Measurements from ENCODE around the gene CRY2.

The CRY2 gene

DNA sequence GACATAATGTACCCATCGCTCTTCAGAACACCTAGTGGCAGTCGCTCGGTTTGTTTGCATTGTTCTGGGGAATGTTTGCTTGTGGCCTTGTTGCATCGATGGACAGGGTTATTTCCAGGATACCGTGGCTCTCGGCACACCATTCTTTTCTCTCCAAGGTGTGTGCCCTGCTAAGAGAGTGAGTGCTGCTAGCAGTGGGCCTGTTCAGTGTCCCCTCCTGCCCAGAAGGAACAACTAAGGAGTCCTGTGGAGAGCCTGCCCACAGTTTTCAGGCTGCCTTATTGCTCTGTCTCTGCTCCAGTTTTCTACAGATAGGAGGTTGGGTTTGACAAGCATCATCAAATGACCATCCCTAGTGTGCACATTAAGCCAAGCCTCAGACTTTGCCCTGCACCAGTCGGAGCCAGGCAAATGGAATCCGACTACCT, 1.4 kb downstream of the CRY2 start:
- Histone ChIP-seq H3K4me2 (ENCODE audit: low read length) (peak overlapping the region; percentile 67), H3K9ac (ENCODE audit: low read length) (peak overlapping the region; percentile 72), H2AK5ac (ENCODE audit: low read length) (no peak overlapping the region), H3K9me3 (ENCODE audit: insufficient read depth, low read depth, low read length) (peaks cover 3% of the 10 kb centered on the region), H4K91ac (ENCODE audit: low read depth, low read length) (no peak overlapping the region), H3K18ac (ENCODE audit: low read length) (no peak overlapping the region), H3K4ac (ENCODE audit: low read depth, low read length) (no peak overlapping the region), H3K4me1 (ENCODE audit: control insufficient read depth in 1 of 2, insufficient read depth in 2 of 2, low read length in 2 of 2) (peaks cover 5 to 8% of the 10 kb centered on the region in 2 experiments), H3K27me3 (ENCODE audit: insufficient read depth, low read length) (no peaks in the 10 kb centered on the region), H3K79me2 (ENCODE audit: control insufficient read depth, insufficient read depth, low read length, poor library complexity) (peaks cover 4% of the 10 kb centered on the region), H3K14ac (ENCODE audit: low read length) (no peak overlapping the region), H3K23ac (ENCODE audit: low read length) (no peak overlapping the region), H3K27ac (ENCODE audit: low read depth, low read length) (no peak overlapping the region), H3K4me3 (ENCODE audit: low read depth, low read length) (no peak overlapping the region), H2BK5ac (ENCODE audit: low read depth, low read length, poor library complexity) (no peak overlapping the region), H4K12ac (ENCODE audit: low read depth, low read length) (no peak overlapping the region), H3K79me1 (ENCODE audit: low read length) (peaks cover 5% of the 10 kb centered on the region), H3K36me3 (ENCODE audit: control insufficient read depth in 1 of 2, insufficient read depth in 2 of 2, low read length in 2 of 2) (no peaks in the 10 kb centered on the region), H2AFZ (ENCODE audit: insufficient read depth, low read length, poor library complexity) (no peak overlapping the region), H2BK120ac (ENCODE audit: insufficient read depth, low read length, poor library complexity) (no peak overlapping the region), H2BK12ac (ENCODE audit: low read length) (no peak overlapping the region), H4K8ac (ENCODE audit: low read depth, low read length) (no peak overlapping the region)
- no peak for DNase-seq
- no CpG with 5 or more reads among the region's 8 CpGs for WGBS (ENCODE audit: extremely low coverage, insufficient coverage, insufficient read length)

DNA sequence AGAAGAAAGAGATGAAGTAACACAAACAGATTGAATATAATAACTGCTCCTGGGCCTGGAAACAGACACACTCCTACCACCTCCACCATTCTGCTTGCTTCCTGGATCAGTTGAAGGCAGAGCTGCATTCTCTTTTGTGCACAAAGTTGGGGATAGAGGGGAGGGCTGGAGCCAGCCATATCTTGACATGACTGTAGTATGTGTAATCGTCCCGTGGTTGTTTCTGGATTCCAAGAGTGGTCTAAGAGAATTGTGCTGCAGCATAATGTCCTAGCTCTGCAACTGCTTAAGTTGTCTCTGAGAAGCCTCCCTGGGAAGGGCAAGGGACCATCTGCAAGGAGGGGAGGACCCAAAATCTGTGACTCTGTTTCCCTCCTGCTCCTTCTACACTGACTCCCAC, 3.2 kb downstream of the CRY2 start:
- no peak overlapping the region for H4K8ac ChIP-seq (ENCODE audit: low read depth, low read length)
- no peak overlapping the region for H3K4ac ChIP-seq (ENCODE audit: low read depth, low read length)
- H2BK12ac ChIP-seq (ENCODE audit: low read length): no peak overlapping the region
- H3K9me3 ChIP-seq (ENCODE audit: insufficient read depth, low read depth, low read length): peaks cover 3% of the 10 kb centered on the region
- H2BK5ac ChIP-seq (ENCODE audit: low read depth, low read length, poor library complexity): no peak overlapping the region
- peaks cover 4% of the 10 kb centered on the region for H3K79me2 ChIP-seq (ENCODE audit: control insufficient read depth, insufficient read depth, low read length, poor library complexity)
- H2AFZ ChIP-seq (ENCODE audit: insufficient read depth, low read length, poor library complexity): no peak overlapping the region
- no peak overlapping the region for H2AK5ac ChIP-seq (ENCODE audit: low read length)
- H3K27me3 ChIP-seq (ENCODE audit: insufficient read depth, low read length): no peaks in the 10 kb centered on the region
- no peak overlapping the region for H3K4me2 ChIP-seq (ENCODE audit: low read length)
- no peak for DNase-seq
- H3K36me3 ChIP-seq (ENCODE audit: control insufficient read depth in 1 of 2, insufficient read depth in 2 of 2, low read length in 2 of 2): no peaks in the 10 kb centered on the region
- H3K79me1 ChIP-seq (ENCODE audit: low read length): peaks cover 5% of the 10 kb centered on the region
- no peak overlapping the region for H3K14ac ChIP-seq (ENCODE audit: low read length)
- H3K4me1 ChIP-seq (ENCODE audit: control insufficient read depth in 1 of 2, insufficient read depth in 2 of 2, low read length in 2 of 2): peaks cover 5 to 8% of the 10 kb centered on the region in 2 experiments
- H3K4me3 ChIP-seq (ENCODE audit: low read depth, low read length): no peak overlapping the region
- H3K27ac ChIP-seq (ENCODE audit: low read depth, low read length): no peak overlapping the region
- no peak overlapping the region for H4K12ac ChIP-seq (ENCODE audit: low read depth, low read length)
- WGBS (ENCODE audit: extremely low coverage, insufficient coverage, insufficient read length): no CpG with 5 or more reads among the region's 2 CpGs
- no peak overlapping the region for H2BK120ac ChIP-seq (ENCODE audit: insufficient read depth, low read length, poor library complexity)
- H3K9ac ChIP-seq (ENCODE audit: low read length): no peak overlapping the region
- H4K91ac ChIP-seq (ENCODE audit: low read depth, low read length): no peak overlapping the region
- H3K18ac ChIP-seq (ENCODE audit: low read length): no peak overlapping the region
- H3K23ac ChIP-seq (ENCODE audit: low read length): no peak overlapping the region

DNA sequence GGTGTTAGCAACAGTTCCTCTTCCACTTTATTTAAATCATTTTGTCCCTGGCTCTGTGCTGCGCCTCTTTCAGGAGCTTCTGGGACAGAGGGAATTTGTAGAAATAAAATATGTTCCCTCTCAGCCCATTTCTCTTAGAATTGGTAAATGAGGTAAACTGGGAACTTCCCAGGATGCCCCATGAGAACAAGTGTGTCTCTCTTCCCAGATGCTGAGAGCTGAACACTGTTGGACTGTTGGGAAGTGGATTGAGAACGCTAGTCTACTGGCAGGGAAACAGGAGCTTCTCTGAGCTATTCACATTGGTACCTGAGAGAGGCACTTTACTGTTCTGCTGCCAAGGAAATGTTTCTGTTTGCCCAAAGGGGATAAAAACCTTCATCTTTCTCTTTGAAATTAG, 4.0 kb downstream of the CRY2 start:
- Histone ChIP-seq H3K9me3 (ENCODE audit: insufficient read depth, low read depth, low read length) (peaks cover 3% of the 10 kb centered on the region), H3K18ac (ENCODE audit: low read length) (no peak overlapping the region), H3K23ac (ENCODE audit: low read length) (no peak overlapping the region), H2AFZ (ENCODE audit: insufficient read depth, low read length, poor library complexity) (no peak overlapping the region), H2AK5ac (ENCODE audit: low read length) (no peak overlapping the region), H3K14ac (ENCODE audit: low read length) (no peak overlapping the region), H3K4ac (ENCODE audit: low read depth, low read length) (no peak overlapping the region), H2BK5ac (ENCODE audit: low read depth, low read length, poor library complexity) (no peak overlapping the region), H3K27ac (ENCODE audit: low read depth, low read length) (no peak overlapping the region), H3K9ac (ENCODE audit: low read length) (no peak overlapping the region), H2BK120ac (ENCODE audit: insufficient read depth, low read length, poor library complexity) (no peak overlapping the region), H4K12ac (ENCODE audit: low read depth, low read length) (no peak overlapping the region), H3K4me1 (ENCODE audit: control insufficient read depth in 1 of 2, insufficient read depth in 2 of 2, low read length in 2 of 2) (peaks cover 5 to 8% of the 10 kb centered on the region in 2 experiments), H4K8ac (ENCODE audit: low read depth, low read length) (no peak overlapping the region), H3K36me3 (ENCODE audit: control insufficient read depth in 1 of 2, insufficient read depth in 2 of 2, low read length in 2 of 2) (peaks cover 0 to 2% of the 10 kb centered on the region in 2 experiments), H2BK12ac (ENCODE audit: low read length) (no peak overlapping the region), H3K4me3 (ENCODE audit: low read depth, low read length) (no peak overlapping the region), H3K27me3 (ENCODE audit: insufficient read depth, low read length) (no peaks in the 10 kb centered on the region), H3K79me2 (ENCODE audit: control insufficient read depth, insufficient read depth, low read length, poor library complexity) (peaks cover 4% of the 10 kb centered on the region), H4K91ac (ENCODE audit: low read depth, low read length) (no peak overlapping the region), H3K4me2 (ENCODE audit: low read length) (no peak overlapping the region), H3K79me1 (ENCODE audit: low read length) (peaks cover 5% of the 10 kb centered on the region)
- DNase-seq: no peak
- no CpG with 5 or more reads among the region's 2 CpGs for WGBS (ENCODE audit: extremely low coverage, insufficient coverage, insufficient read length)

DNA sequence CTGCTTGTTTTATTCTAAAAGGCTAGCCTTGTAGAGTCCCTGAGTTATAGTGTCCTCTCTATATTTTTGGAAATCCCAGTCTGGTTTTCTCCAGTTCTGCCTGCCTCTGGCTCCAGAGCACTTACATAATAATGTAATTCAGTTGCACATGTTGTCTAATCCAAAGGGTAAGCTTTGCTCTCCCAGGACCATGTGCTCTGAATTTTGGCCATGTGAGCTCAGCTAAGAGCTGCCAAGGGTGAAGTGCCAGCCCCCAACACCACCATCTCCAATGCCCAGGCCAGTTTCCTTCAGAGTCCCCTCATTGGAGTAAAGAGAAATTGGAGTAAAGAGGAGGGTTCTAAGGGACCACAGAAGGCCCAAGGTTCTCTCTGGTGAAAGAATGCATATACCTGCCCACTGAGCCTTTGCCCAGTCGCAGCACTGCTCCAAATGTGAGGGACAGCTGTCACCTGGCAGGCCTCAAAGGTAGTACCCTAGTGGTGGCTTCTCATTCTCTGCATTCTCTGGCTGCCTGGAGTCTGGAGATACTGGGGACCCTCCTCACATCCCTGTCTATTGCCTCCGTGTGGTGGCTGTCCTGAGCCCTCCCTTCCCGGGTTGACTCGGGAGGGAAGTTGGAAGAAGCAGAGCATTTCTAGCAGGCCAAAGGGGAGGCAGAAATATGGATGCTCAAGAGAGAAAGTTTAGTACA, 4.9 kb downstream of the CRY2 start:
- Histone ChIP-seq H3K18ac (ENCODE audit: low read length) (no peak overlapping the region), H2BK12ac (ENCODE audit: low read length) (no peak overlapping the region), H3K4me3 (ENCODE audit: low read depth, low read length) (no peak overlapping the region), H3K79me2 (ENCODE audit: control insufficient read depth, insufficient read depth, low read length, poor library complexity) (peaks cover 4% of the 10 kb centered on the region), H3K79me1 (ENCODE audit: low read length) (peaks cover 5% of the 10 kb centered on the region), H3K4me1 (ENCODE audit: control insufficient read depth in 1 of 2, insufficient read depth in 2 of 2, low read length in 2 of 2) (peaks cover 2 to 6% of the 10 kb centered on the region in 2 experiments), H3K9me3 (ENCODE audit: insufficient read depth, low read depth, low read length) (peaks cover 2% of the 10 kb centered on the region), H3K9ac (ENCODE audit: low read length) (no peak overlapping the region), H3K14ac (ENCODE audit: low read length) (no peak overlapping the region), H2BK120ac (ENCODE audit: insufficient read depth, low read length, poor library complexity) (no peak overlapping the region), H3K4ac (ENCODE audit: low read depth, low read length) (no peak overlapping the region), H3K27me3 (ENCODE audit: insufficient read depth, low read length) (no peaks in the 10 kb centered on the region), H4K91ac (ENCODE audit: low read depth, low read length) (no peak overlapping the region), H3K27ac (ENCODE audit: low read depth, low read length) (no peak overlapping the region), H2BK5ac (ENCODE audit: low read depth, low read length, poor library complexity) (no peak overlapping the region), H3K4me2 (ENCODE audit: low read length) (no peak overlapping the region), H2AK5ac (ENCODE audit: low read length) (no peak overlapping the region), H3K23ac (ENCODE audit: low read length) (no peak overlapping the region), H4K12ac (ENCODE audit: low read depth, low read length) (no peak overlapping the region), H4K8ac (ENCODE audit: low read depth, low read length) (no peak overlapping the region), H3K36me3 (ENCODE audit: control insufficient read depth in 1 of 2, insufficient read depth in 2 of 2, low read length in 2 of 2) (peaks cover 2 to 4% of the 10 kb centered on the region in 2 experiments), H2AFZ (ENCODE audit: insufficient read depth, low read length, poor library complexity) (no peak overlapping the region)
- WGBS (ENCODE audit: extremely low coverage, insufficient coverage, insufficient read length): no CpG with 5 or more reads among the region's 4 CpGs
- no peak for DNase-seq
